Astrocyte (in vitro differentiated cells and primary cell): ENCODE data around the gene FAHD1. TPM values are rescaled to one million over a fixed set of nuclear protein-coding genes. Genes with fewer than 3 reads are reported as not detected.

Source experiments
- DNase-seq: peaks from one replicate; pipeline ENCODE4 v3.0.0-alpha.2; 2010; ENCODE audit warnings: low read depth
- FAIRE-seq: peaks from 2 replicates; lab custom pipeline; 2011; peaks lifted over from hg19 to GRCh38; lab: Jason Lieb, UNC
- H2AFZ ChIP-seq: 2 replicates; pipeline ENCODE4 v1.6.0; 2012; ENCODE audit warnings: low read depth, low read length, inconsistent platforms
- H3K27ac ChIP-seq: 2 replicates; pipeline ENCODE4 v1.5.1; 2011; ENCODE audit warnings: low read depth, low read length, inconsistent platforms
- H3K27me3 ChIP-seq: 2 replicates; pipeline ENCODE4 v1.6.0; 2011; ENCODE audit warnings: low read length, inconsistent platforms; ENCODE audit not compliant: insufficient read depth
- H3K36me3 ChIP-seq: 2 replicates; pipeline ENCODE4 v1.5.1; 2011; ENCODE audit warnings: low read length, inconsistent platforms; ENCODE audit not compliant: insufficient read depth
- H3K4me1 ChIP-seq: 2 replicates; pipeline ENCODE4 v1.5.1; 2011; ENCODE audit warnings: low read length, inconsistent platforms; ENCODE audit not compliant: insufficient read depth
- H3K4me2 ChIP-seq: 2 replicates; pipeline ENCODE4 v1.6.0; 2012; ENCODE audit warnings: low read length, inconsistent platforms
- H3K4me3 ChIP-seq: 2 replicates; pipeline ENCODE4 v1.5.1; 2011; ENCODE audit warnings: low read depth, mild to moderate bottlenecking, low read length, inconsistent platforms; ENCODE audit not compliant: insufficient read depth
- H3K79me2 ChIP-seq: 2 replicates; pipeline ENCODE4 v1.6.0; 2012; ENCODE audit warnings: mild to moderate bottlenecking, low read length, inconsistent platforms; ENCODE audit not compliant: insufficient read depth
- H3K9ac ChIP-seq: 2 replicates; pipeline ENCODE4 v1.6.0; 2012; ENCODE audit warnings: mild to moderate bottlenecking, low read length, inconsistent platforms
- H3K9me3 ChIP-seq: 2 replicates; pipeline ENCODE4 v1.5.1; 2012; ENCODE audit warnings: low read depth, mild to moderate bottlenecking, low read length, inconsistent platforms; ENCODE audit not compliant: insufficient read depth
- H4K20me1 ChIP-seq: 2 replicates; pipeline ENCODE4 v1.6.0; 2012; ENCODE audit warnings: low read length, inconsistent platforms; ENCODE audit not compliant: insufficient read depth
- H3K27ac Mint-ChIP-seq: one replicate; pipeline ENCODE4 v1.8.0; 2021; ENCODE audit warnings: mild to moderate bottlenecking, mixed read lengths; ENCODE audit not compliant: unreplicated experiment
- H3K27me3 Mint-ChIP-seq: one replicate; pipeline ENCODE4 v1.8.0; 2021; ENCODE audit warnings: low read depth, mixed read lengths; ENCODE audit not compliant: unreplicated experiment
- H3K36me3 Mint-ChIP-seq: one replicate; pipeline ENCODE4 v1.8.0; 2021; ENCODE audit warnings: low read depth, mixed read lengths; ENCODE audit not compliant: unreplicated experiment
- H3K4me1 Mint-ChIP-seq: one replicate; pipeline ENCODE4 v1.8.0; 2021; ENCODE audit warnings: low read depth, mixed read lengths; ENCODE audit not compliant: unreplicated experiment
- H3K4me3 Mint-ChIP-seq: one replicate; pipeline ENCODE4 v1.8.0; 2021; ENCODE audit warnings: mild to moderate bottlenecking, moderate library complexity, mixed read lengths; ENCODE audit not compliant: unreplicated experiment
- H3K9me3 Mint-ChIP-seq: one replicate; pipeline ENCODE4 v1.8.0; 2021; ENCODE audit warnings: mild to moderate bottlenecking, mixed read lengths; ENCODE audit not compliant: unreplicated experiment
- CTCF ChIP-seq: IDR thresholded peaks from 2 replicates; pipeline ENCODE4 v1.5.1; 2011; ENCODE audit warnings: low read depth, mild to moderate bottlenecking, inconsistent platforms, low read length, moderate library complexity; ENCODE audit not compliant: insufficient read depth
- EZH2 ChIP-seq: IDR thresholded peaks from 2 replicates; pipeline ENCODE4 v1.6.1; 2012; ENCODE audit warnings: mild to moderate bottlenecking, low read length, inconsistent platforms; ENCODE audit not compliant: insufficient read depth
- total RNA-seq: library from RNA; stranded (reverse); gene quantifications from 2 replicates; pipeline ENCODE4 v1.2.1, GENCODE V29; 2021

The FAHD1 gene
- total RNA-seq, 1 donor from 2014 or later, result 25.8 TPM

GRCh38 chr16:1846416-1846815 lies 19.4 kb downstream of the FAHD1 start:
- no peak overlapping the region for H3K4me3 Mint-ChIP-seq
- H3K4me3 ChIP-seq, result no peak overlapping the region
- no peaks in the 10 kb centered on the region for H3K36me3 Mint-ChIP-seq
- no peak overlapping the region for H2AFZ ChIP-seq
- H3K27ac ChIP-seq, result no peak overlapping the region
- TF ChIP-seq EZH2, result no peak
- TF ChIP-seq CTCF, result no peak
- no peaks in the 10 kb centered on the region for H3K79me2 ChIP-seq
- no peak overlapping the region for H3K27ac Mint-ChIP-seq
- no peaks in the 10 kb centered on the region for H4K20me1 ChIP-seq
- peaks cover 4% of the 10 kb centered on the region for H3K9me3 Mint-ChIP-seq
- FAIRE-seq (no peak), DNase-seq (no peak)
- H3K27me3 ChIP-seq, result peaks cover 16% of the 10 kb centered on the region
- no peak overlapping the region for H3K9ac ChIP-seq
- no peaks in the 10 kb centered on the region for H3K36me3 ChIP-seq
- H3K4me1 Mint-ChIP-seq, result no peaks in the 10 kb centered on the region
- peaks cover 36% of the 10 kb centered on the region for H3K27me3 Mint-ChIP-seq
- no peak overlapping the region for H3K4me2 ChIP-seq
- H3K4me1 ChIP-seq, result no peaks in the 10 kb centered on the region
- H3K9me3 ChIP-seq, result no peaks in the 10 kb centered on the region

- Mint-ChIP-seq H3K9me3 (peaks cover 2% of the 10 kb centered on the region), H3K4me1 (no peaks in the 10 kb centered on the region), H3K27me3 (peaks cover 68% of the 10 kb centered on the region), H3K36me3 (no peaks in the 10 kb centered on the region), H3K4me3 (no peak overlapping the region), H3K27ac (no peak overlapping the region)
- Histone ChIP-seq H3K27me3 (peaks cover 34% of the 10 kb centered on the region), H3K4me2 (no peak overlapping the region), H3K36me3 (no peaks in the 10 kb centered on the region), H2AFZ (no peak overlapping the region), H4K20me1 (no peaks in the 10 kb centered on the region), H3K9me3 (no peaks in the 10 kb centered on the region), H3K4me1 (no peaks in the 10 kb centered on the region), H3K27ac (no peak overlapping the region), H3K79me2 (no peaks in the 10 kb centered on the region), H3K4me3 (no peak overlapping the region), H3K9ac (no peak overlapping the region)
- TF ChIP-seq CTCF (no peak), EZH2 (no peak)
- no peak for FAIRE-seq
- no peak for DNase-seq
Observed at GRCh38 chr16:1850981-1851380, 24.0 kb downstream of the FAHD1 start.

- Histone ChIP-seq H3K4me2 (no peak overlapping the region), H3K27ac (no peak overlapping the region), H3K79me2 (no peaks in the 10 kb centered on the region), H3K4me1 (no peaks in the 10 kb centered on the region), H4K20me1 (no peaks in the 10 kb centered on the region), H3K9me3 (no peaks in the 10 kb centered on the region), H2AFZ (no peak overlapping the region), H3K27me3 (peaks cover 31% of the 10 kb centered on the region), H3K9ac (no peak overlapping the region), H3K4me3 (no peak overlapping the region), H3K36me3 (no peaks in the 10 kb centered on the region)
- Mint-ChIP-seq H3K4me3 (no peak overlapping the region), H3K27ac (no peak overlapping the region), H3K4me1 (no peaks in the 10 kb centered on the region), H3K36me3 (no peaks in the 10 kb centered on the region), H3K9me3 (peaks cover 2% of the 10 kb centered on the region), H3K27me3 (peaks cover 60% of the 10 kb centered on the region)
- DNase-seq (no peak), FAIRE-seq (no peak)
- TF ChIP-seq CTCF (no peak), EZH2 (no peak)
Observed at GRCh38 chr16:1851793-1852192, 24.8 kb downstream of the FAHD1 start.
